ENCODE data around the gene PLCL2. TPM values are rescaled to one million over a fixed set of nuclear protein-coding genes. Genes with fewer than 3 reads are reported as not detected.

The PLCL2 gene
- total and polyA plus RNA-seq, 10 of the 15 experiments (the other 5 are each of a cell fraction or from before 2014, with no cell fraction given) = 7.5 to 37.3 (median 21.7) TPM

DNA sequence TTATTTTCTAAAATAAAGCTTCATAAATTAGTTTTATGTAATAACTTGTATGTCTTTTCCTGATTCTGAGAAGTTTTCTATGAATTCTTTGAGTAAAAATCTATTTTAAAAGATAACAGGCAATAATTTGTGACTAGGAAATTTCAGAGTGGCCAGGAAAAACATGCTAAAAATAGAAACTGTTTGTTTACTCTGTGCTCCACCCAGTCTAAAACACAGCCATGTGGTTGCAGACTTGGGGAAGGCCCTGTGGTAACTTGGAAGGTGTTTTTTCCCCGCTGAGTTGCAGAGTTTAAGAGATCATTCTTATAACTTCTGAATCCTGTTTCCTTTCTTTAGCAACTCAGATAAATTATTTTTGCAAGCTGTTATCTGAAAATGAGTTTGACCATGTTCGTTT is 21.9 kb downstream of the PLCL2 start (continued):
- TF ChIP-seq, protein P1, sequence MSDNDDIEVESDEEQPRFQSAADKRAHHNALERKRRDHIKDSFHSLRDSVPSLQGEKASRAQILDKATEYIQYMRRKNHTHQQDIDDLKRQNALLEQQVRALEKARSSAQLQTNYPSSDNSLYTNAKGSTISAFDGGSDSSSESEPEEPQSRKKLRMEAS (IDR thresholded peaks at IDR 0.05; ENCODE audit: low read depth, low read length) = no peak
- TF ChIP-seq FOXM1 (IDR thresholded peaks at IDR 0.05; ENCODE audit: low read depth, low read length) (0 out of 2 replicates have a peak, but pooled peaks have one; percentile 31), ETV6 (conservative IDR thresholded peaks at IDR 0.05 in 1 of 2, IDR thresholded peaks at IDR 0.05 in 1 of 2; ENCODE audit: borderline replicate concordance in 1 of 2, low read depth in 1 of 2) (no peak), PAX8 (IDR thresholded peaks at IDR 0.05) (no peak), MEF2A (IDR thresholded peaks at IDR 0.05; ENCODE audit: insufficient read depth, low read depth, low read length) (peak; percentile 85), CBFB (IDR thresholded peaks at IDR 0.05; ENCODE audit: low read depth) (no peak), POU2F2 (IDR thresholded peaks at IDR 0.05; ENCODE audit: borderline replicate concordance, low read depth, low read length) (no peak), CBX5 (IDR thresholded peaks at IDR 0.05; ENCODE audit: low read depth) (no peak), MTA2 (IDR thresholded peaks at IDR 0.05; ENCODE audit: low read depth) (no peak), CHD2 (IDR thresholded peaks at IDR 0.05; ENCODE audit: borderline replicate concordance, low read depth, low read length) (no peak), EGR1 (IDR thresholded peaks at IDR 0.05; ENCODE audit: borderline replicate concordance in 1 of 2, low read depth in 2 of 2, low read length in 2 of 2) (no peak), USF2 (IDR thresholded peaks at IDR 0.05; ENCODE audit: borderline replicate concordance, low read depth, low read length) (no peak), SMC3 (IDR thresholded peaks at IDR 0.05; ENCODE audit: borderline replicate concordance, low read length) (no peak), RUNX3 (IDR thresholded peaks at IDR 0.05; ENCODE audit: low read length) (peak; percentile 80), EP300 (IDR thresholded peaks at IDR 0.05; ENCODE audit: borderline replicate concordance in 1 of 2, control insufficient read depth in 1 of 2, low read depth in 2 of 2, low read length in 2 of 2) (no peak)
- TF ChIP-seq, protein P2, sequence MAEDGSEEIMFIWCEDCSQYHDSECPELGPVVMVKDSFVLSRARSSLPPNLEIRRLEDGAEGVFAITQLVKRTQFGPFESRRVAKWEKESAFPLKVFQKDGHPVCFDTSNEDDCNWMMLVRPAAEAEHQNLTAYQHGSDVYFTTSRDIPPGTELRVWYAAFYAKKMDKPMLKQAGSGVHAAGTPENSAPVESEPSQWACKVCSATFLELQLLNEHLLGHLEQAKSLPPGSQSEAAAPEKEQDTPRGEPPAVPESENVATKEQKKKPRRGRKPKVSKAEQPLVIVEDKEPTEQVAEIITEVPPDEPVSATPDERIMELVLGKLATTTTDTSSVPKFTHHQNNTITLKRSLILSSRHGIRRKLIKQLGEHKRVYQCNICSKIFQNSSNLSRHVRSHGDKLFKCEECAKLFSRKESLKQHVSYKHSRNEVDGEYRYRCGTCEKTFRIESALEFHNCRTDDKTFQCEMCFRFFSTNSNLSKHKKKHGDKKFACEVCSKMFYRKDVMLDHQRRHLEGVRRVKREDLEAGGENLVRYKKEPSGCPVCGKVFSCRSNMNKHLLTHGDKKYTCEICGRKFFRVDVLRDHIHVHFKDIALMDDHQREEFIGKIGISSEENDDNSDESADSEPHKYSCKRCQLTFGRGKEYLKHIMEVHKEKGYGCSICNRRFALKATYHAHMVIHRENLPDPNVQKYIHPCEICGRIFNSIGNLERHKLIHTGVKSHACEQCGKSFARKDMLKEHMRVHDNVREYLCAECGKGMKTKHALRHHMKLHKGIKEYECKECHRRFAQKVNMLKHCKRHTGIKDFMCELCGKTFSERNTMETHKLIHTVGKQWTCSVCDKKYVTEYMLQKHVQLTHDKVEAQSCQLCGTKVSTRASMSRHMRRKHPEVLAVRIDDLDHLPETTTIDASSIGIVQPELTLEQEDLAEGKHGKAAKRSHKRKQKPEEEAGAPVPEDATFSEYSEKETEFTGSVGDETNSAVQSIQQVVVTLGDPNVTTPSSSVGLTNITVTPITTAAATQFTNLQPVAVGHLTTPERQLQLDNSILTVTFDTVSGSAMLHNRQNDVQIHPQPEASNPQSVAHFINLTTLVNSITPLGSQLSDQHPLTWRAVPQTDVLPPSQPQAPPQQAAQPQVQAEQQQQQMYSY (CRISPR knock-in tag; IDR thresholded peaks at IDR 0.05) = no peak
- TF ChIP-seq, protein P3, sequence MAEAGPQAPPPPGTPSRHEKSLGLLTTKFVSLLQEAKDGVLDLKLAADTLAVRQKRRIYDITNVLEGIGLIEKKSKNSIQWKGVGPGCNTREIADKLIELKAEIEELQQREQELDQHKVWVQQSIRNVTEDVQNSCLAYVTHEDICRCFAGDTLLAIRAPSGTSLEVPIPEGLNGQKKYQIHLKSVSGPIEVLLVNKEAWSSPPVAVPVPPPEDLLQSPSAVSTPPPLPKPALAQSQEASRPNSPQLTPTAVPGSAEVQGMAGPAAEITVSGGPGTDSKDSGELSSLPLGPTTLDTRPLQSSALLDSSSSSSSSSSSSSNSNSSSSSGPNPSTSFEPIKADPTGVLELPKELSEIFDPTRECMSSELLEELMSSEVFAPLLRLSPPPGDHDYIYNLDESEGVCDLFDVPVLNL (IDR thresholded peaks at IDR 0.05; ENCODE audit: low read depth, low read length) = no peak
- TF ChIP-seq, protein P4, sequence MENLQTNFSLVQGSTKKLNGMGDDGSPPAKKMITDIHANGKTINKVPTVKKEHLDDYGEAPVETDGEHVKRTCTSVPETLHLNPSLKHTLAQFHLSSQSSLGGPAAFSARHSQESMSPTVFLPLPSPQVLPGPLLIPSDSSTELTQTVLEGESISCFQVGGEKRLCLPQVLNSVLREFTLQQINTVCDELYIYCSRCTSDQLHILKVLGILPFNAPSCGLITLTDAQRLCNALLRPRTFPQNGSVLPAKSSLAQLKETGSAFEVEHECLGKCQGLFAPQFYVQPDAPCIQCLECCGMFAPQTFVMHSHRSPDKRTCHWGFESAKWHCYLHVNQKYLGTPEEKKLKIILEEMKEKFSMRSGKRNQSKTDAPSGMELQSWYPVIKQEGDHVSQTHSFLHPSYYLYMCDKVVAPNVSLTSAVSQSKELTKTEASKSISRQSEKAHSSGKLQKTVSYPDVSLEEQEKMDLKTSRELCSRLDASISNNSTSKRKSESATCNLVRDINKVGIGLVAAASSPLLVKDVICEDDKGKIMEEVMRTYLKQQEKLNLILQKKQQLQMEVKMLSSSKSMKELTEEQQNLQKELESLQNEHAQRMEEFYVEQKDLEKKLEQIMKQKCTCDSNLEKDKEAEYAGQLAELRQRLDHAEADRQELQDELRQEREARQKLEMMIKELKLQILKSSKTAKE (IDR thresholded peaks at IDR 0.05; ENCODE audit: low read depth, poor library complexity, severe bottlenecking) = peak; percentile 64

All from GM12878 (cell line).